Measurements from ENCODE around the gene GRK6. TPM values are rescaled to one million over a fixed set of nuclear protein-coding genes. Genes with fewer than 3 reads are reported as not detected.

GRK6 gene
- total RNA-seq, 2 donors from 2014 or later, result 28.6 to 32.4 TPM

DNA sequence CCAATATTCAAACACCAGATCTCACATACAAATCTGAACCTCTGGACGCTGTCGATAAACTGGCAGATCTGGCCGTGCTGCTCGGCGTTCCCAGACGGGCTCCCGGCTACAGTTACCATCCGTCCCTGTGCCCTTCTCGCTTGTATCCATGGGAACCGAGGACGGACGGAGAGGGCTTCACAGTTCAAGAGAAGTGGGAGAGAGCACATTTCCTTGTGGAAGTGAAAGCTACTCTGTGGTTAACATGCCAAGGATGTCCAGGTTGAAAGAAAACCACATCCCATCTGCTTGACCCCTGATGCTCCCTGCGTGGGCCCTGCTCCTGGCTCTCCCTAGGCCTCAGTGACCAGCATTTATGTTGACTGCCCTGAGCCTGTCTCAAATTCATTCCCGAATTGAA, 53.3 kb downstream of the GRK6 start:
- TF ChIP-seq POLR2AphosphoS5 (IDR thresholded peaks at IDR 0.05) (no peak), POLR2A (IDR thresholded peaks at IDR 0.05) (no peak)
- TF ChIP-seq, protein P1, sequence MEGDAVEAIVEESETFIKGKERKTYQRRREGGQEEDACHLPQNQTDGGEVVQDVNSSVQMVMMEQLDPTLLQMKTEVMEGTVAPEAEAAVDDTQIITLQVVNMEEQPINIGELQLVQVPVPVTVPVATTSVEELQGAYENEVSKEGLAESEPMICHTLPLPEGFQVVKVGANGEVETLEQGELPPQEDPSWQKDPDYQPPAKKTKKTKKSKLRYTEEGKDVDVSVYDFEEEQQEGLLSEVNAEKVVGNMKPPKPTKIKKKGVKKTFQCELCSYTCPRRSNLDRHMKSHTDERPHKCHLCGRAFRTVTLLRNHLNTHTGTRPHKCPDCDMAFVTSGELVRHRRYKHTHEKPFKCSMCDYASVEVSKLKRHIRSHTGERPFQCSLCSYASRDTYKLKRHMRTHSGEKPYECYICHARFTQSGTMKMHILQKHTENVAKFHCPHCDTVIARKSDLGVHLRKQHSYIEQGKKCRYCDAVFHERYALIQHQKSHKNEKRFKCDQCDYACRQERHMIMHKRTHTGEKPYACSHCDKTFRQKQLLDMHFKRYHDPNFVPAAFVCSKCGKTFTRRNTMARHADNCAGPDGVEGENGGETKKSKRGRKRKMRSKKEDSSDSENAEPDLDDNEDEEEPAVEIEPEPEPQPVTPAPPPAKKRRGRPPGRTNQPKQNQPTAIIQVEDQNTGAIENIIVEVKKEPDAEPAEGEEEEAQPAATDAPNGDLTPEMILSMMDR (IDR thresholded peaks at IDR 0.05), result no peak
- Histone ChIP-seq H3K27me3 (replicated peaks; ENCODE audit: insufficient read depth) (no peaks in the 10 kb centered on the region), H3K4me3 (no peak overlapping the region), H3K36me3 (no peaks in the 10 kb centered on the region), H3K4me1 (replicated peaks) (peaks cover 13% of the 10 kb centered on the region), H3K27ac (peak overlapping the region; percentile 55 to 67), H3K9me3 (no peaks in the 10 kb centered on the region)
- DNase-seq (ENCODE audit: low spot score), result no peak
- 17% methylated on average over 14 of the region's 14 CpGs for WGBS
- intact Hi-C loops (cut with DNase I), result no loop called here

DNA sequence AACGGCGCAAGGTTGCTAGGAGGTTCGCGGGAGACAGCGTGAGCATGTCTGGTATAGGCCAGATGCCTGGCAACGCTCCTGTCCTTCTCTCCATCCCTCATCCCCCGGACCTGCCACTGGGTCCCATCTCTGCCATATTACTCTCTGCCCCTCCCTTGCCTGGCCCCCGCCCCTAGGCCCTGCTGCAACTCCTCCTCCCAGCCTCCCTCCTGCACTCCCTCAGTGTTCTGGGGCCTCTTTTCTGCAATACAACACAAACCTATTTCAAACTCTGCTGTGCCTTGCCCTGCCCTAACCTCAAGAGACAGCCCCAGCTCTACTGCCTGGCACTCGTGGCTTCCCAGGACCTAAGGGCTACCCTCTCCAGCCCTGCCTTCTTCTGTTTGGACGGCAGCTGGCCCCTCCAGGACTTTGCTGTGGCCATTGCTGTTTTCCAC, 55.9 kb downstream of the GRK6 start:
- H3K27me3 ChIP-seq (replicated peaks; ENCODE audit: insufficient read depth), result no peaks in the 10 kb centered on the region
- peaks cover 13% of the 10 kb centered on the region for H3K4me1 ChIP-seq (replicated peaks)
- no peak overlapping the region for H3K27ac ChIP-seq
- no peak overlapping the region for H3K4me3 ChIP-seq
- 87% methylated on average over 10 of the region's 10 CpGs for WGBS
- no peaks in the 10 kb centered on the region for H3K36me3 ChIP-seq
- no peak for DNase-seq (ENCODE audit: low spot score)
- intact Hi-C loops (cut with DNase I), result no loop called here
- TF ChIP-seq POLR2A (IDR thresholded peaks at IDR 0.05), result no peak
- TF ChIP-seq, protein P1 (IDR thresholded peaks at IDR 0.05), result no peak
- no peak for TF ChIP-seq POLR2AphosphoS5 (IDR thresholded peaks at IDR 0.05)
- H3K9me3 ChIP-seq, result no peaks in the 10 kb centered on the region

DNA sequence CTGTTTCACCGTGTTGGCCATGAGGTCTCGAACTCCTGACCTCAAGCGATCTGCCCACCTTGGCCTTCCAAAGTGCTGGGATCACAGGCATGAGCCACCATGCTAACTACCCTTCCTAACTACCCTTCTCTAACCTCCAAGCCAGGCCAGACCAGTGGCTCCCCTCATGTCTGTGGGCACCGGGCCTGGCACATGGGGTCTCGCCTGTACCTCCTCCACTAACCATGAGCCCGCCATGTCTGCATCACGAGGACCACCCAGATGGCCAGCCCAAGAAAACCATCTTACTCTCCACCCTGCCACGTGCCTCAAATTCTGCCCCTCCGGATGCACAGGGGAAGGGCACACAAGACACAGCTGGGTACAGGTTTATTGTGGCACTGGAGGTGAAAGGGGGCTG, 56.6 kb downstream of the GRK6 start:
- Histone ChIP-seq H3K27ac (no peak overlapping the region), H3K4me3 (no peak overlapping the region), H3K4me1 (replicated peaks) (peaks cover 13% of the 10 kb centered on the region), H3K27me3 (replicated peaks; ENCODE audit: insufficient read depth) (no peaks in the 10 kb centered on the region), H3K36me3 (peaks cover 0 to 3% of the 10 kb centered on the region in 2 donors), H3K9me3 (no peaks in the 10 kb centered on the region)
- WGBS, result 89% methylated on average over 9 of the region's 9 CpGs
- DNase-seq (ENCODE audit: low spot score), result no peak
- TF ChIP-seq POLR2AphosphoS5 (IDR thresholded peaks at IDR 0.05), result no peak
- TF ChIP-seq, protein P1 (IDR thresholded peaks at IDR 0.05), result no peak
- no peak for TF ChIP-seq POLR2A (IDR thresholded peaks at IDR 0.05)
- intact Hi-C loops (cut with DNase I), result no loop called here

DNA sequence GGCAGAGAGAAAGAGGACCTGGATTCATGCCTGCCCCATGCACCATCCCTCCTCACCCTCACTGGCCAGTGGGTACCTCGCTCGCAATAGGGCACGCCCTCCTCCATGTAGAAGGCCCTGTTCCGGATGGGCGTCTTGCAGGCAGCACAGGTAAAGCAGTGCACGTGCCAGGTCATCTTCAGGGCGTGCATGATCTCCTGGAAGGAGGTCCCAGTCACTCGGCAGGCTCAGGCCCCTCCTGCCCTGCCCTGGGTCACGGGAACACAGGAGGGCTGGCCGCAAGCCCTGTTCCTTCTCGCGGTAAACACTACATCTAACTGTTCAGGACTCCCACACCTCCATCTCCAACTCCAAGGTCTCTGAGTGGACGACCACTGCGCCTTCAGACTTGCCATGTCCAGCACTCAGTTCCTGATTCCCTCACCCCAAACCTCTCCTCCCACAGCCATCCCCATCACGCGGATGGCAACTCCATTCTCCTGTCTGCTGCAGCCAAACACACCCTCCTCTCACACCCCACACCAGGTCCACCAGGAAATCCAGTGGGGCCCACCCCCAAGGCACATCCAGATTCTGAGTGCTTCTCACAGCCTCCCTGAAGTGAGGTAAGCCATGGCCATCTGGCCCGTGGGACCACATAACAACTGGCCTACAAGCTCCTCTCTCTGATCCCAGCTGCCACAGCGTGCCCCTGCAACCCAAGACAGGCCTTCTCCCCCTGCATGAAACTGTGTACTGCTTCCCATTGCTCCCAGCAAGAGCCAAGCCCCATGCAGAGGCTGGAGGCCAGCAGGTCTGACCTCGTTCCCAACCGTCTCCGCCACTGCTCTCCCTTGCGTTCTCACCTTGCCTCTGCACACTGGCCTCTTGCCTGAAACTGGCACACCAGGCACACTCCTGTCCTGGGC, 57.8 kb downstream of the GRK6 start:
- WGBS, result 74% methylated on average over 22 of the region's 22 CpGs
- Histone ChIP-seq H3K36me3 (peaks cover 0 to 5% of the 10 kb centered on the region in 2 donors), H3K4me3 (no peak overlapping the region), H3K9me3 (no peaks in the 10 kb centered on the region), H3K27me3 (replicated peaks; ENCODE audit: insufficient read depth) (no peaks in the 10 kb centered on the region), H3K4me1 (replicated peaks) (peaks cover 7% of the 10 kb centered on the region), H3K27ac (no peak overlapping the region)
- intact Hi-C loops (cut with DNase I), result no loop called here
- no peak for DNase-seq (ENCODE audit: low spot score)
- TF ChIP-seq POLR2A (IDR thresholded peaks at IDR 0.05) (no peak), POLR2AphosphoS5 (IDR thresholded peaks at IDR 0.05) (no peak)
- TF ChIP-seq, protein P1 (IDR thresholded peaks at IDR 0.05), result no peak

Data from prostate gland (tissue), 2 donors.